ENCODE measurements around the gene NPBWR2.
A peak's percentile ranks its signal among the peaks of the same experiment; 100 is the strongest.

Gene NPBWR2

GRCh38 chr20:64068386-64069208, 38.8 kb downstream of the NPBWR2 start:
- H3K4me3 ChIP-seq (replicated peaks in 1 of 2; ENCODE audit: low read depth in 2 of 2, low read length in 2 of 2), result no peak overlapping the region
- TF ChIP-seq CTCF (IDR thresholded peaks at IDR 0.05; ENCODE audit: low read depth, low read length), result no peak
- no peak for DNase-seq (ENCODE audit: low read depth in 2 of 2)

GRCh38 chr20:64067733-64068307, 39.5 kb downstream of the NPBWR2 start:
- no peak for TF ChIP-seq CTCF (IDR thresholded peaks at IDR 0.05; ENCODE audit: low read depth, low read length)
- no peak for DNase-seq (ENCODE audit: low read depth in 2 of 2)
- no peak overlapping the region for H3K4me3 ChIP-seq (replicated peaks in 1 of 2; ENCODE audit: low read depth in 2 of 2, low read length in 2 of 2)

- no peak for DNase-seq (ENCODE audit: low read depth in 2 of 2)
- no peak for TF ChIP-seq CTCF (IDR thresholded peaks at IDR 0.05; ENCODE audit: low read depth, low read length)
- H3K4me3 ChIP-seq (replicated peaks in 1 of 2; ENCODE audit: low read depth in 2 of 2, low read length in 2 of 2), result no peak overlapping the region
These were observed 40.2 kb downstream of the NPBWR2 start for GRCh38 chr20:64067005-64067632.

GRCh38 chr20:64065974-64066343, 41.4 kb downstream of the NPBWR2 start:
- no peak overlapping the region for H3K4me3 ChIP-seq (replicated peaks in 1 of 2; ENCODE audit: low read depth in 2 of 2, low read length in 2 of 2)
- DNase-seq (ENCODE audit: low read depth in 2 of 2), result peak; percentile 70 to 80
- no peak for TF ChIP-seq CTCF (IDR thresholded peaks at IDR 0.05; ENCODE audit: low read depth, low read length)

GRCh38 chr20:64065062-64065973, 42.0 kb downstream of the NPBWR2 start:
- TF ChIP-seq CTCF (IDR thresholded peaks at IDR 0.05; ENCODE audit: low read depth, low read length), result no peak
- no peak for DNase-seq (ENCODE audit: low read depth in 2 of 2)
- no peak overlapping the region for H3K4me3 ChIP-seq (replicated peaks in 1 of 2; ENCODE audit: low read depth in 2 of 2, low read length in 2 of 2)

GRCh38 chr20:64064145-64064698, 43.1 kb downstream of the NPBWR2 start:
- DNase-seq (ENCODE audit: low read depth in 2 of 2), result peak in 1 of 2 donors; percentile 64
- peak overlapping the region; percentile 84 to 96 for H3K4me3 ChIP-seq (replicated peaks in 1 of 2; ENCODE audit: low read depth in 2 of 2, low read length in 2 of 2)
- no peak for TF ChIP-seq CTCF (IDR thresholded peaks at IDR 0.05; ENCODE audit: low read depth, low read length)

Measured in cardiac fibroblast (primary cell).